ENCODE measurements around the gene EIF4H. TPM values are rescaled to one million over a fixed set of nuclear protein-coding genes. Genes with fewer than 3 reads are reported as not detected.

The EIF4H gene
- total and polyA plus RNA-seq, 2 of the 8 experiments (the other 6 are each of a cell fraction or from before 2014, with no cell fraction given) = 323 to 382 TPM

- no peak overlapping the region for H4K5ac ChIP-seq (ENCODE audit: insufficient read length, low read depth, low read length)
Measured at GRCh38 chr7:74193054-74193453, 18.9 kb downstream of the EIF4H start.

More at GRCh38 chr7:74193054-74193453, 18.9 kb downstream of the EIF4H start:
- no peak for FAIRE-seq
- Histone ChIP-seq H3K23me2 (ENCODE audit: low read depth, low read length) (no peaks in the 10 kb centered on the region), H4K8ac (ENCODE audit: extremely low read depth, insufficient read depth, low read length) (no peak overlapping the region), H3K9ac (replicated peaks in 1 of 4; ENCODE audit: extremely low read depth in 1 of 4, low read depth in 3 of 4, low read length in 3 of 4) (no peak overlapping the region), H2AFZ (ENCODE audit: low read length) (no peak overlapping the region), H2BK12ac (ENCODE audit: low read depth, low read length) (no peak overlapping the region), H3K14ac (ENCODE audit: insufficient read length) (no peak overlapping the region), H2BK120ac (replicated peaks; ENCODE audit: low read depth, low read length) (no peak overlapping the region), H3K27me3 (replicated peaks in 1 of 4; ENCODE audit: control insufficient read depth in 3 of 4, extremely low read depth in 1 of 4, insufficient read depth in 3 of 4, low read length in 3 of 4) (no peaks in the 10 kb centered on the region), H3K18ac (ENCODE audit: extremely low read depth, low read length) (no peak overlapping the region), H4K20me1 (replicated peaks in 1 of 2; ENCODE audit: control insufficient read depth in 1 of 2, insufficient read depth in 2 of 2, low read length in 2 of 2) (peaks cover 7 to 23% of the 10 kb centered on the region in 2 experiments), H3K4me1 (replicated peaks in 1 of 4; ENCODE audit: control insufficient read depth in 3 of 4, insufficient read depth in 4 of 4, low read length in 3 of 4) (no peaks in the 10 kb centered on the region), H3K4me3 (ENCODE audit: extremely low read depth in 1 of 4, insufficient read depth in 2 of 4, low read depth in 3 of 4, low read length in 4 of 4) (no peak overlapping the region), H4K91ac (replicated peaks; ENCODE audit: insufficient read length, low read length) (no peak overlapping the region), H3K4ac (replicated peaks; ENCODE audit: insufficient read length, low read depth, low read length) (no peak overlapping the region), H3K79me1 (ENCODE audit: low read depth, low read length) (peaks cover 13% of the 10 kb centered on the region), H3K9me3 (ENCODE audit: insufficient read depth in 2 of 2, low read depth in 1 of 2, low read length in 1 of 2) (no peaks in the 10 kb centered on the region), H3K79me2 (ENCODE audit: control insufficient read depth in 1 of 2, insufficient read depth in 2 of 2, low read length in 2 of 2) (peaks cover 0 to 24% of the 10 kb centered on the region in 2 experiments; a peak in 3 of 4 replicates), H3K36me3 (ENCODE audit: control insufficient read depth in 2 of 4, insufficient read depth in 4 of 4, low read length in 3 of 4) (peaks cover 56 to 80% (median 72%) of the 10 kb centered on the region in 4 experiments), H2BK5ac (ENCODE audit: low read depth, low read length) (no peak overlapping the region), H2AK5ac (ENCODE audit: low read depth, low read length) (no peak overlapping the region), H3K23ac (ENCODE audit: insufficient read length) (no peak overlapping the region), H2BK20ac (ENCODE audit: low read length) (no peak overlapping the region), H3K56ac (replicated peaks; ENCODE audit: insufficient read length, low read depth, low read length) (no peak overlapping the region), H3K4me2 (ENCODE audit: insufficient read depth in 1 of 2, low read depth in 2 of 2, low read length in 2 of 2) (no peak overlapping the region), H3K27ac (ENCODE audit: low read depth, low read length) (no peak overlapping the region), H2BK15ac (ENCODE audit: low read length) (no peak overlapping the region)
- CTCF ChIA-PET (ENCODE audit: partially characterized antibody) = interaction anchor here (0.6 to 4.4 kb wide), 10 partner anchors 9 to 212 kb away, joined by 3 to 24 read pairs (median 4); no protein-coding TSS in a partner anchor
- 99% methylated on average over 8 of the region's 8 CpGs; no CpG with 5 or more reads in 1 of the 2 experiments for WGBS, 2 experiments (ENCODE audit: extremely low coverage in 1 of 2, insufficient coverage in 1 of 2, insufficient read length in 1 of 2, insufficient replicate concordance in 2 of 2, low coverage in 1 of 2, low lambda C conversion rate in 2 of 2, missing lambda C conversion rate in 1 of 2)
- DNase-seq (ENCODE audit: low read depth in 1 of 2, low spot score in 2 of 2) = no peak
- TF ChIP-seq CBX8 (IDR thresholded peaks at IDR 0.05; ENCODE audit: borderline replicate concordance, low read depth, low read length) (no peak), CHD1 (IDR thresholded peaks at IDR 0.05; ENCODE audit: low read depth, low read length) (no peak), ASH2L (IDR thresholded peaks at IDR 0.05; ENCODE audit: low read length) (no peak), NRF1 (IDR thresholded peaks at IDR 0.05; ENCODE audit: low read depth, low read length) (no peak), GABPA (IDR thresholded peaks at IDR 0.05; ENCODE audit: borderline replicate concordance, insufficient read depth, low read length) (no peak), EP300 (IDR thresholded peaks at IDR 0.05; ENCODE audit: borderline replicate concordance in 1 of 2, low read depth in 2 of 2, low read length in 2 of 2) (no peak), JUN (IDR thresholded peaks at IDR 0.05; ENCODE audit: low read depth, low read length) (no peak), SRF (IDR thresholded peaks at IDR 0.05; ENCODE audit: low read depth, low read length) (no peak), E2F6 (IDR thresholded peaks at IDR 0.05) (no peak), TAF7 (optimal IDR thresholded peaks at IDR 0.05; ENCODE audit: borderline replicate concordance, low read depth, low read length) (no peak)
- POLR2A ChIA-PET (ENCODE audit: partially characterized antibody) = interaction anchor here (0.7 to 5.6 kb wide), 5 partner anchors 8 to 39 kb away, joined by 3 to 65 read pairs (median 6); partner anchors contain the start of gene EIF4H

Data from H1 (cell line).